GM19035 (cell line): ENCODE data around the gene CATSPERZ.
A peak's percentile ranks its signal among the peaks of the same experiment; 100 is the strongest.

ENCODE experiments used
- ATAC-seq: cut with Tn5 transposase; IDR thresholded peaks from one replicate; pipeline ENCODE4 v1.9.1; 2021; ENCODE audit not compliant: unreplicated experiment

The CATSPERZ gene

GRCh38 chr11:64284962-64285884, 14.9 kb upstream of the CATSPERZ start, which contains the start of gene GPR137:
Gene GPR137, plus strand, starts transcription at chr11:64285848. Its CDS starts 677 bp downstream, at chr11:64286525.
- peak; percentile 59 for ATAC-seq

DNA sequence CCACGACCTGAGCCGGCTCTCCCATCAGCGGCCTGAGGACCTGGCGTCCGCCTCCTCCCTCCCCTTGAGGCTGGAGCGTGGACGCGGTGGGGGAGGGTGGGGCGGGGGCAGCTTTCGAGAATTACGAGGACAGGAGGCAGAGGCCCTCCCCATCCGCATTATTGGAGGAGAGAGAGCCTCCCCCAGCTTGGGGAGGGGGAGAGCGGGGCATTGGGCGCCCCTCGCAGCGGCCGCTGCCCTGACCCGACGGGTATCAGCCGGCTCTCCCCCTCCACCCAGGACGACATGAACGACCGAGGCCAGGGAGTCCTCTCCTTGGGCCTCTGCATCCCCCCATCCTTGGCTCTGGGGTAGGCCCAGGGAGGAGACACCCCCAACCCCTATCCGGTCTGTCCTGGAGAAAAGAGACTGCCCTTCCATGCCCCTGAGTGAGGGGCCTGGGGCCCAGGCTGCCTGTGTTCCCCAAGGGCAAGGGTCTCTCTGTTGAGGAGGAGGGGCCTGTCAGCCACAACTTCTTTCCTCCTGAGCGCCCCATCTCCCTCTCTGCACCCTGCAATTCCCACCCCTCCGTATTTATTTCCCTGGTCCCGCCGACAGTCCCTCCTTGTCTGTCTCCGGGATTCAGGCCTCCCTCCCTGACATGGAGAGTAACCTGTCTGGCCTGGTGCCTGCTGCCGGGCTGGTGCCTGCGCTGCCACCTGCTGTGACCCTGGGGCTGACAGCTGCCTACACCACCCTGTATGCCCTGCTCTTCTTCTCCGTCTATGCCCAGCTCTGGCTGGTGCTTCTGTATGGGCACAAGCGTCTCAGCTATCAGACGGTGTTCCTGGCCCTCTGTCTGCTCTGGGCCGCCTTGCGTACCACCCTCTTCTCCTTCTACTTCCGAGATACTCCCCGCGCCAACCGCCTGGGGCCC, 14.0 kb upstream of the CATSPERZ start:
- ATAC-seq = no peak

- no peak for ATAC-seq
These were observed 13.4 kb upstream of the CATSPERZ start for GRCh38 chr11:64286801-64287159.

GRCh38 chr11:64287676-64288352, 12.3 kb upstream of the CATSPERZ start:
- ATAC-seq = no peak

- ATAC-seq = no peak
These were observed 11.8 kb upstream of the CATSPERZ start for GRCh38 chr11:64288353-64288750.

- ATAC-seq = no peak
These were observed 11.1 kb upstream of the CATSPERZ start for GRCh38 chr11:64289002-64289564.

DNA sequence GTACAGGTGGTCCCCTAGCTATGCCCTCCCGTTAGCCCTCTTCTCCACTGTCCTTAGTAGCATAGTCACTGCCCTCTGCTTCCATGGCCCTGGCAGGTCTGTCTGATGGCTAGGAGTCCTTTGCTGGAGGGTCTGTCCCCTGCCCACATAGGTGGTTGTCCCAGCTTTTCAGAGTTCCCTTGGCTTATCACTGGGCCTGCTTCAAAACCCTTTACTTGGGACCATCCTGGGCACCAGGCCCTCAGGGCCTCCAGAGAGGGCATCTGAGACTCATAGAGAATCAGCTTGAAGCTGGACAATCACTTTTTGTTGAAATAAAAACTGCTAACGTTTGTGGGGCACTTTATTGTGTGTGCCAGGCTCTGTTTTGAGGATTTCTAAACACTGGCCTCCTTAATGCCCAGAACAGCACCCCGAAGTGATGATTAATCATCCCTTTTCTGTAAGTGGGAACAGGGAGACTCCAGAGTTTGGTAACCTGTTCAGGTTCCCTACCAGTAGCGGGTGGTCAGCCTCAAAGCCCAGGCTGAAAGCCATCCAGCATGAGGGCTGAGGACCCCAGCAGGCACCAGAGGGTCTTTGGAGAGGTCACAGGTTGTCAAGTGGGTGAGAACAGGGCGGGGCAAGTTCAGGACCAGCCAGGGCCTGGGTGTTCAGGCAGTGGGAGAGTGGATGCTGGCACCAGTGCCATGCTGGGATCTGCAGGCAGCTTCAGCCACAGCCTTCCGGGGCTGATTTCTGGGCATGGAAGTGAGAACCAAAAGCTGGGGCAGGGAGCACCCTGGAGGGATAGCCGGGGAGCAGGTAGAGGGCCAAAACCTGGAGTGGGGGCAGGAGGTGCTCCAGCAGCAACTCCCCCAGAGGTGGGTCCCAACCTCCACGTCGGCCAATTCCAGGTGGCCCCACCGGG, 9.6 kb upstream of the CATSPERZ start:
- no peak for ATAC-seq

DNA sequence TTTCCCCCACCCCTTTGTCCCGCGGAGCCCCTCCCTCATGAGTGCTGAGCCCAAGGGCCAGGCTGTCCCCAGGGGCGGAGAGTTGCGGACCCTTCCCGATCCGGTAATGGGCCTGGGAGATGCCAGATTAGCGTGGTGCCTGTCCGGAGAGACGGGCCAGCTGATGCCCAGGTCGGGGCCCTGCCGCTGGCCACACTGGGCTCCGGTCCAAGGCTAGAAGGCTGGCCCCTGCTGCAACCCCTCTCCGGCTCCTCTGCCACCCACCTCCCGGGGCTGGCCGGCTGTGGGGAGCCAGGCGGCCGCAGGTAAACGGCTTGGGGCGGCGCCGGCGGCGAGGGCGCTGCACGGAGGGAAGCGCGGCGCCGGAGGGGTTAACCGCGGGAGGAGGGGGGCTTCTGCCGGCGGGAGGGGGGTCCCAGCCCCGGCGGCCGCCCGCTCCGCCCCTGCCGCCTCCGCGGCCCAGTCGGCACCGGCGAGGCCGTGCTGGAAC, 8.9 kb upstream of the CATSPERZ start, which contains the start of gene KCNK4:
TSS of gene KCNK4 (plus strand) at position 41 of the 490 bp plus-strand sequence. CDS start 1,717 bp downstream, outside the sequence.
- no peak for ATAC-seq

- no peak for ATAC-seq
These were observed 8.3 kb upstream of the CATSPERZ start for GRCh38 chr11:64291752-64292459.

- ATAC-seq = no peak
These were observed 7.5 kb upstream of the CATSPERZ start for GRCh38 chr11:64292460-64293254.

DNA sequence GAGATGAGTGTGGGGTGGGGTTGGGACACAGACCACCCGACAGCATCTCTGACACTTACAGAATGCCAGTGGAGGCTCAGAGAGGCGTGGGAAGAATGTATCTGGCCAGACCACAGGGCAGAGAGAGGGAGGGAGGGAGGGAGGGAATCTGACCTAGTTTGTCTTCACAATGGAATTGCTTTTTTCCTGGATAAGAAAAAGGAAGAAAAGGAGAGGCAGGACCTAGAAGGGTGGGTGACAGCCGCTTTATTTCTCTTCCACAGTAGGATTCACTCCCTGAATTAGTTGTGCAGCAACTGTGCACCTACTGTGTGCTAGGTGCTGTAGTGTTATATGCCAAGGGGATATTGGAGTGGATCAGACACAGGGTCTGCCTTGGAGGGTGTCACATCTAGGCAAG, 5.4 kb upstream of the CATSPERZ start:
- no peak for ATAC-seq

- ATAC-seq = no peak
These were observed 4.4 kb upstream of the CATSPERZ start for GRCh38 chr11:64295760-64296159.

DNA sequence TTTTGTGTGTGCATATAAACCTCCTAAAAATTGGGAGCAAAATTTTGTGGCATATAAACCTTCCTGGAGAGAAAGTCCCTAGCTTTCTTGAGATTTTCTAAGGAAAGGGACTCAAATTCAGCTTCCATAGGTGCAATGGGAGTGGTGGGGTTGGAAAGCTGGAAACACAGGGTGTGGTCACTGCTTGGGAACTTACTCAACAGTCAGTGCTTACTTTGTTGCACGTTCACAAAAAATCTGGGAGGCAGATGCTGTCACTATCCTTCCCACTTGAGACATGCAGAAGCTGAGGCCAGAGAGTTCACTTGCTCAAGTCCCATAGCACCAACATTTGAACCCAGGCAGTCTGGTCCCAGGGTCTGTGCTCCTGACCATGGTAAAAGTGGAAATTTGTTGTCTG, 3.9 kb upstream of the CATSPERZ start:
- ATAC-seq = no peak

DNA sequence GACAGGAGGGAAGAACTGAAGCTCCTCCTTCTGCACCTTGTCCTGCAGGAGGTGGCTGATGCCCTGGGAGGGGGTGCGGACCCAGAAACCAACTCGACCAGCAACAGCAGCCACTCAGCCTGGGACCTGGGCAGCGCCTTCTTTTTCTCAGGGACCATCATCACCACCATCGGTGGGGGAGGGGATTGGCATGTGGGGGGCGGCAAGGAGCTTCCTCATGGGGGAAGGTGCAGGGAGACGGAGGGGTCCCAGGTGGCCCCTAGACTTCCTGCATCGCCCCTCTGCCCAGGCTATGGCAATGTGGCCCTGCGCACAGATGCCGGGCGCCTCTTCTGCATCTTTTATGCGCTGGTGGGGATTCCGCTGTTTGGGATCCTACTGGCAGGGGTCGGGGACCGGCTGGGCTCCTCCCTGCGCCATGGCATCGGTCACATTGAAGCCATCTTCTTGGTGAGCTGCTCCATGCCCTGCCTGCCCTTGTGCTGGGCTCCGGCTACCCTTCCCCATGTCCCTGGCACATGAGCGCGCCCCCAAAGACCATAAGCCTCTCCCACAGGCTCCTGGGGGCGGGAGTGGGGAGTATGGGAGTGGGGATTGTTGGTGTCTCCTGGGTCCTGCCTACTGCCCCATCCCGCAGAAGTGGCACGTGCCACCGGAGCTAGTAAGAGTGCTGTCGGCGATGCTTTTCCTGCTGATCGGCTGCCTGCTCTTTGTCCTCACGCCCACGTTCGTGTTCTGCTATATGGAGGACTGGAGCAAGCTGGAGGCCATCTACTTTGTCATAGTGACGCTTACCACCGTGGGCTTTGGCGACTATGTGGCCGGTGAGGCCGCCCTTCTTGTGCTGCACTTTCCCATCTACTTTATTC, 3.1 kb upstream of the CATSPERZ start:
- no peak for ATAC-seq

GRCh38 chr11:64297699-64298358, 2.3 kb upstream of the CATSPERZ start:
- ATAC-seq = no peak

- ATAC-seq = no peak
These were observed 952 bp upstream of the CATSPERZ start for GRCh38 chr11:64298966-64299846.
